ENCODE data around the gene PANX3. TPM values are rescaled to one million over a fixed set of nuclear protein-coding genes. Genes with fewer than 3 reads are reported as not detected.

PANX3 gene
- total and polyA plus RNA-seq, 4 donors = not detected

- no peak for TF ChIP-seq CTCF (IDR thresholded peaks at IDR 0.05; ENCODE audit: control extremely low read depth, extremely low read depth)
- peaks cover 0 to 2% (median under 1%) of the 10 kb centered on the region in 4 donors for H3K36me3 ChIP-seq (ENCODE audit: control insufficient read depth in 4 of 4, insufficient read depth in 4 of 4, low read length in 4 of 4)
- no peaks in the 10 kb centered on the region for H3K9me3 ChIP-seq (ENCODE audit: control insufficient read depth in 4 of 4, insufficient read depth in 3 of 4, low read length in 3 of 4)
- H3K4me3 ChIP-seq = no peak overlapping the region
- no peak overlapping the region for H3K9ac ChIP-seq (ENCODE audit: insufficient read depth in 1 of 2, low read length in 2 of 2)
- ATAC-seq (ENCODE audit: insufficient read depth, low FRiP score) (no peak), DNase-seq (no peak)
- no peaks in the 10 kb centered on the region for H3K27me3 ChIP-seq (ENCODE audit: control insufficient read depth in 3 of 3, insufficient read depth in 3 of 3, low read length in 2 of 3)
- H3K4me1 ChIP-seq (ENCODE audit: control insufficient read depth in 5 of 5, insufficient read depth in 5 of 5, low read length in 5 of 5) = peaks cover 0 to 4% (median 0%) of the 10 kb centered on the region in 5 donors
- 88 to 89% methylated on average over 3 of the region's 3 CpGs for WGBS, 2 donors
- no peak overlapping the region for H3K27ac ChIP-seq (ENCODE audit: low read depth in 1 of 2, low read length in 1 of 2)
Observed at GRCh38 chr11:124658501-124658900, 47.3 kb downstream of the PANX3 start.

GRCh38 chr11:124658986-124659385 lies 47.8 kb downstream of the PANX3 start:
- WGBS, 2 donors = 95 to 96% methylated on average over 1 of the region's 1 CpG
- Histone ChIP-seq H3K4me3 (no peak overlapping the region), H3K9me3 (ENCODE audit: control insufficient read depth in 4 of 4, insufficient read depth in 3 of 4, low read length in 3 of 4) (no peaks in the 10 kb centered on the region), H3K4me1 (ENCODE audit: control insufficient read depth in 5 of 5, insufficient read depth in 5 of 5, low read length in 5 of 5) (peaks cover 0 to 4% (median 0%) of the 10 kb centered on the region in 5 donors), H3K27me3 (ENCODE audit: control insufficient read depth in 3 of 3, insufficient read depth in 3 of 3, low read length in 2 of 3) (no peaks in the 10 kb centered on the region), H3K36me3 (ENCODE audit: control insufficient read depth in 4 of 4, insufficient read depth in 4 of 4, low read length in 4 of 4) (peaks cover 0 to 2% (median 0%) of the 10 kb centered on the region in 4 donors), H3K9ac (ENCODE audit: insufficient read depth in 1 of 2, low read length in 2 of 2) (no peak overlapping the region), H3K27ac (ENCODE audit: low read depth in 1 of 2, low read length in 1 of 2) (no peak overlapping the region)
- no peak for TF ChIP-seq CTCF (IDR thresholded peaks at IDR 0.05; ENCODE audit: control extremely low read depth, extremely low read depth)
- ATAC-seq (ENCODE audit: insufficient read depth, low FRiP score) = no peak
- no peak for DNase-seq

- DNase-seq (no peak), ATAC-seq (ENCODE audit: insufficient read depth, low FRiP score) (no peak)
- H3K9me3 ChIP-seq (ENCODE audit: control insufficient read depth in 4 of 4, insufficient read depth in 3 of 4, low read length in 3 of 4) = no peaks in the 10 kb centered on the region
- no peak overlapping the region for H3K9ac ChIP-seq (ENCODE audit: insufficient read depth in 1 of 2, low read length in 2 of 2)
- no peak overlapping the region for H3K27ac ChIP-seq (ENCODE audit: low read depth in 1 of 2, low read length in 1 of 2)
- H3K4me3 ChIP-seq = no peak overlapping the region
- peaks cover 0 to 4% (median under 1%) of the 10 kb centered on the region in 4 donors for H3K36me3 ChIP-seq (ENCODE audit: control insufficient read depth in 4 of 4, insufficient read depth in 4 of 4, low read length in 4 of 4)
- no peak for TF ChIP-seq CTCF (IDR thresholded peaks at IDR 0.05; ENCODE audit: control extremely low read depth, extremely low read depth)
- H3K27me3 ChIP-seq (ENCODE audit: control insufficient read depth in 3 of 3, insufficient read depth in 3 of 3, low read length in 2 of 3) = no peaks in the 10 kb centered on the region
- H3K4me1 ChIP-seq (ENCODE audit: control insufficient read depth in 5 of 5, insufficient read depth in 5 of 5, low read length in 5 of 5) = peaks cover 0 to 4% (median 0%) of the 10 kb centered on the region in 5 donors
Observed at GRCh38 chr11:124661553-124661952, 50.3 kb downstream of the PANX3 start.

GRCh38 chr11:124662106-124662505 lies 50.9 kb downstream of the PANX3 start:
- no peak for DNase-seq
- 89 to 92% methylated on average over 4 of the region's 4 CpGs for WGBS, 2 donors
- Histone ChIP-seq H3K4me1 (ENCODE audit: control insufficient read depth in 5 of 5, insufficient read depth in 5 of 5, low read length in 5 of 5) (peaks cover 0 to 3% (median 0%) of the 10 kb centered on the region in 5 donors), H3K9ac (ENCODE audit: insufficient read depth in 1 of 2, low read length in 2 of 2) (no peak overlapping the region), H3K27ac (ENCODE audit: low read depth in 1 of 2, low read length in 1 of 2) (no peak overlapping the region), H3K27me3 (ENCODE audit: control insufficient read depth in 3 of 3, insufficient read depth in 3 of 3, low read length in 2 of 3) (no peaks in the 10 kb centered on the region), H3K9me3 (ENCODE audit: control insufficient read depth in 4 of 4, insufficient read depth in 3 of 4, low read length in 3 of 4) (no peaks in the 10 kb centered on the region), H3K4me3 (no peak overlapping the region), H3K36me3 (ENCODE audit: control insufficient read depth in 4 of 4, insufficient read depth in 4 of 4, low read length in 4 of 4) (peaks cover 0 to 3% (median under 1%) of the 10 kb centered on the region in 4 donors)
- no peak for ATAC-seq (ENCODE audit: insufficient read depth, low FRiP score)
- no peak for TF ChIP-seq CTCF (IDR thresholded peaks at IDR 0.05; ENCODE audit: control extremely low read depth, extremely low read depth)
